Panc1 (cell line): ENCODE measurements around the gene RAP1GAP2. TPM values are rescaled to one million over a fixed set of nuclear protein-coding genes. Genes with fewer than 3 reads are reported as not detected.

Experiments used
- ATAC-seq: fragments of 200-7000 bp; cut with Tn5 transposase; 2 replicates; pipeline ENCODE4 v1.9.1; 2020; ENCODE audit warnings: mild to moderate bottlenecking, moderate library complexity
- BruUV-seq: library from RNA; stranded (reverse); fragments of 400-500 nt; replicated peaks from 2 replicates; lab custom pipeline; 2021; lab: Mats Ljungman, UMichigan
- CTCF ChIA-PET: fragments of 300-600 bp; sonication (Branson Sonifier 250); formaldehyde crosslinking; loops from one replicate; lab custom pipeline; 2022; ENCODE audit warnings: antibody characterized with exemption; lab: Charles Lee
- POLR2A ChIA-PET: fragments of 300-600 bp; sonication (Branson Sonifier 250); formaldehyde crosslinking; loops from one replicate; lab custom pipeline; 2022; ENCODE audit warnings: antibody characterized with exemption; lab: Charles Lee
- DNase-seq: peaks from one replicate; pipeline ENCODE4 v3.0.0-alpha.2; 2010; ENCODE audit warnings: low read depth, low spot score
- H3K27ac ChIP-seq: 2 replicates; pipeline ENCODE4 v1.5.1; 2011; ENCODE audit warnings: mild to moderate bottlenecking, low read length, inconsistent platforms
- H3K27me3 ChIP-seq: fragments of 200-500 bp; sonication (Bioruptor generic); 2 replicates; pipeline ENCODE4 v1.6.0; 2014; ENCODE audit warnings: low read length, inconsistent platforms; ENCODE audit not compliant: control insufficient read depth, insufficient read depth
- H3K36me3 ChIP-seq: fragments of 200-500 bp; sonication (Bioruptor generic); 2 replicates; pipeline ENCODE4 v1.5.1; 2014; ENCODE audit warnings: inconsistent platforms, mild to moderate bottlenecking, low read length, moderate library complexity; ENCODE audit not compliant: control insufficient read depth, insufficient read depth
- H3K4me1 ChIP-seq: 2 replicates; pipeline ENCODE4 v1.5.1; 2011; ENCODE audit warnings: inconsistent platforms, mild to moderate bottlenecking, low read length, moderate library complexity; ENCODE audit not compliant: control insufficient read depth, insufficient read depth
- H3K4me3 ChIP-seq, 2 experiments: 2 replicates each; pipeline ENCODE4 v1.5.1; 2011 to 2012; ENCODE audit warnings: low read depth in 2 of 2, low read length in 2 of 2, mild to moderate bottlenecking in 2 of 2, inconsistent platforms in 1 of 2, moderate library complexity in 1 of 2
- H3K9me3 ChIP-seq: fragments of 200-500 bp; sonication (Bioruptor generic); 2 replicates; pipeline ENCODE4 v1.5.1; 2014; ENCODE audit warnings: low read depth, mild to moderate bottlenecking, inconsistent platforms, low read length, moderate library complexity; ENCODE audit not compliant: control insufficient read depth, insufficient read depth
- CTCF ChIP-seq: fragments of 450-650 bp; IDR thresholded peaks from 2 replicates; pipeline ENCODE4 v1.5.1; 2017; ENCODE audit warnings: mild to moderate bottlenecking
- POLR2AphosphoS5 ChIP-seq: IDR thresholded peaks from 2 replicates; pipeline ENCODE4 v1.6.1; 2012; ENCODE audit warnings: mild to moderate bottlenecking, low read depth, low read length, moderate library complexity
- SIN3A ChIP-seq: IDR thresholded peaks from 2 replicates; pipeline ENCODE4 v1.6.1; 2012; ENCODE audit warnings: low read depth, mild to moderate bottlenecking, low read length, moderate library complexity, borderline replicate concordance; ENCODE audit not compliant: insufficient read depth
- TCF7L2 ChIP-seq: IDR thresholded peaks from 2 replicates; pipeline ENCODE4 v1.6.1; 2011; ENCODE audit warnings: mild to moderate bottlenecking, low read depth, low read length, inconsistent platforms
- in situ Hi-C: cut with HindIII; loops from 2 replicates; pipeline ENCODE4 v1.10.0; 2016; ENCODE audit warnings: low sequenced_read_pairs, low pct_unique_long_range_greater_than_20kb
- intact Hi-C: fragments of 100-400 bp; cut with micrococcal nuclease; formaldehyde crosslinking; loops from one replicate; pipeline ENCODE4 v1.10.0; 2022; ENCODE audit not compliant: unreplicated experiment
- total RNA-seq: library from RNA; stranded (reverse); gene quantifications from one replicate; pipeline ENCODE4 v1.2.1, GENCODE V29; 2021; ENCODE audit not compliant: unreplicated experiment
- TF ChIP-seq, protein P1 (sequence below), 2 experiments: IDR thresholded peaks; 2 replicates each; pipeline ENCODE4 v1.6.1; 2011 to 2012; ENCODE audit warnings: low read depth in 2 of 2, control low read depth in 1 of 2, low read length in 1 of 2, mild to moderate bottlenecking in 1 of 2, moderate library complexity in 1 of 2; ENCODE audit not compliant: insufficient read depth in 1 of 2

Gene RAP1GAP2
- total RNA-seq, 1 experiment from 2014 or later = 10.0 TPM

GRCh38 chr17:2962236-2962635 is 166.0 kb downstream of the RAP1GAP2 start:
- DNase-seq = no peak
- no TSS peak for BruUV-seq
- no peak overlapping the region for H3K27ac ChIP-seq

GRCh38 chr17:2962729-2963128 is 166.5 kb downstream of the RAP1GAP2 start:
- DNase-seq = no peak
- in situ Hi-C loops = no loop called here
- no peaks in the 10 kb centered on the region for H3K9me3 ChIP-seq
- ChIA-PET CTCF (interaction anchor here (0.6 kb wide), 1 partner anchor 94 kb away, joined by 3 read pairs; no protein-coding TSS in a partner anchor), POLR2A (interaction anchor here (0.6 kb wide), 1 partner anchor 246 kb away, joined by 9 read pairs; no protein-coding TSS in a partner anchor)
- no peak overlapping the region for H3K4me3 ChIP-seq
- intact Hi-C loops = no loop called here
- no peak for ATAC-seq
- no peak overlapping the region for H3K27ac ChIP-seq
- TF ChIP-seq SIN3A (no peak), POLR2AphosphoS5 (no peak), CTCF (no peak), TCF7L2 (no peak)
- TF ChIP-seq, protein P1, sequence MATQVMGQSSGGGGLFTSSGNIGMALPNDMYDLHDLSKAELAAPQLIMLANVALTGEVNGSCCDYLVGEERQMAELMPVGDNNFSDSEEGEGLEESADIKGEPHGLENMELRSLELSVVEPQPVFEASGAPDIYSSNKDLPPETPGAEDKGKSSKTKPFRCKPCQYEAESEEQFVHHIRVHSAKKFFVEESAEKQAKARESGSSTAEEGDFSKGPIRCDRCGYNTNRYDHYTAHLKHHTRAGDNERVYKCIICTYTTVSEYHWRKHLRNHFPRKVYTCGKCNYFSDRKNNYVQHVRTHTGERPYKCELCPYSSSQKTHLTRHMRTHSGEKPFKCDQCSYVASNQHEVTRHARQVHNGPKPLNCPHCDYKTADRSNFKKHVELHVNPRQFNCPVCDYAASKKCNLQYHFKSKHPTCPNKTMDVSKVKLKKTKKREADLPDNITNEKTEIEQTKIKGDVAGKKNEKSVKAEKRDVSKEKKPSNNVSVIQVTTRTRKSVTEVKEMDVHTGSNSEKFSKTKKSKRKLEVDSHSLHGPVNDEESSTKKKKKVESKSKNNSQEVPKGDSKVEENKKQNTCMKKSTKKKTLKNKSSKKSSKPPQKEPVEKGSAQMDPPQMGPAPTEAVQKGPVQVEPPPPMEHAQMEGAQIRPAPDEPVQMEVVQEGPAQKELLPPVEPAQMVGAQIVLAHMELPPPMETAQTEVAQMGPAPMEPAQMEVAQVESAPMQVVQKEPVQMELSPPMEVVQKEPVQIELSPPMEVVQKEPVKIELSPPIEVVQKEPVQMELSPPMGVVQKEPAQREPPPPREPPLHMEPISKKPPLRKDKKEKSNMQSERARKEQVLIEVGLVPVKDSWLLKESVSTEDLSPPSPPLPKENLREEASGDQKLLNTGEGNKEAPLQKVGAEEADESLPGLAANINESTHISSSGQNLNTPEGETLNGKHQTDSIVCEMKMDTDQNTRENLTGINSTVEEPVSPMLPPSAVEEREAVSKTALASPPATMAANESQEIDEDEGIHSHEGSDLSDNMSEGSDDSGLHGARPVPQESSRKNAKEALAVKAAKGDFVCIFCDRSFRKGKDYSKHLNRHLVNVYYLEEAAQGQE (IDR thresholded peaks at IDR 0.05; ENCODE audit: insufficient read depth in 1 of 2, low read depth in 2 of 2, low read length in 1 of 2) = no peak
- H3K36me3 ChIP-seq = no peaks in the 10 kb centered on the region
- no peaks in the 10 kb centered on the region for H3K27me3 ChIP-seq
- no TSS peak for BruUV-seq
- peaks cover 30% of the 10 kb centered on the region for H3K4me1 ChIP-seq

More at GRCh38 chr17:2962236-2962635, 166.0 kb downstream of the RAP1GAP2 start:
- Histone ChIP-seq H3K9me3 (no peaks in the 10 kb centered on the region), H3K36me3 (no peaks in the 10 kb centered on the region), H3K4me1 (peaks cover 30% of the 10 kb centered on the region), H3K4me3 (no peak overlapping the region), H3K27me3 (no peaks in the 10 kb centered on the region)
- intact Hi-C loops = no loop called here
- no peak for ATAC-seq
- TF ChIP-seq POLR2AphosphoS5 = no peak
- no peak for TF ChIP-seq TCF7L2
- TF ChIP-seq SIN3A = no peak
- no peak for TF ChIP-seq CTCF
- TF ChIP-seq, protein P1 (IDR thresholded peaks at IDR 0.05; ENCODE audit: insufficient read depth in 1 of 2, low read depth in 2 of 2, low read length in 1 of 2) = no peak
- CTCF ChIA-PET = interaction anchor here (0.6 to 0.7 kb wide), 2 partner anchors 18 to 93 kb away, joined by 3 to 5 read pairs; no protein-coding TSS in a partner anchor
- POLR2A ChIA-PET = interaction anchor here (0.6 kb wide), 1 partner anchor 246 kb away, joined by 9 read pairs; no protein-coding TSS in a partner anchor
- in situ Hi-C loops = no loop called here
